ENCODE data around the gene ZMYND11. TPM values are rescaled to one million over a fixed set of nuclear protein-coding genes. Genes with fewer than 3 reads are reported as not detected.

ZMYND11 gene
- total and polyA plus RNA-seq, 7 donors: 21.5 to 138 (median 112) TPM

DNA sequence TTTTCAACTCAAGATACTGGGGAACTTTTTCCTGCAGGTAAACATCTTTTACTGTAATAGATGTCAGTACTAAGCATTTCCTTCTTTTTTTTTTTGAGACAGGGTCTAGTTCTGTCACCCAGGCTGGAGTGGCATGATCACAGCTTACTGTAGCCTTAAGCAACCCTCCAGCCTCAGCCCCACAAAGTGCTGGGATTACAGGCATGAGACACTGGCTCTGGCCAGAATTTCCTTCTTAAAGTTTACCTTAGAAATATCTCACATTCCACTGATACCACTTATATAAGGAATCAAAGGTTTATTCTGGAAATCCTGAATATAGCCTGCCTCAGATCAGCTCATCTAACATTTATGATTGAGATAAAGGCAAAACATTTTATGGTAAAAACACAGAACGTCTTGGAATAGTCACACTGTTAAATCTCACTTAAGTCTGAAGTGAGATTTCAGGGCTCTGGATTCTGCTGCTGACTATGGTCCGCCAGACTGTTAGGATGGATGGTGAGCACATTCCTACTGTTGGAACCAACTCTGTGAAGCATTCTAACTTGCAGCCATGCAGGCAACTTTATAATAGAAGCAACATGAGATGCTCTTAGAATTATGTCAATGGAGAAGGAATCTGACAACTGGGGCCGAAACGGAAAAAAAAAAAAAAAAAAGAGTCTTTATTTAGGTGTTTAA is 151.9 kb downstream of the ZMYND11 start:
- H3K27ac ChIP-seq: peak overlapping the region in 2 of 4 donors; percentile 20 to 37
- 82 to 90% methylated on average over 4 of the region's 4 CpGs for WGBS, 2 donors
- no peaks in the 10 kb centered on the region for H3K9me3 ChIP-seq
- H3K27me3 ChIP-seq: no peaks in the 10 kb centered on the region
- TF ChIP-seq POLR2AphosphoS5 (IDR thresholded peaks at IDR 0.05): no peak
- TF ChIP-seq POLR2A (IDR thresholded peaks at IDR 0.05): no peak
- no peak for TF ChIP-seq EP300 (IDR thresholded peaks at IDR 0.05)
- TF ChIP-seq, protein P1, sequence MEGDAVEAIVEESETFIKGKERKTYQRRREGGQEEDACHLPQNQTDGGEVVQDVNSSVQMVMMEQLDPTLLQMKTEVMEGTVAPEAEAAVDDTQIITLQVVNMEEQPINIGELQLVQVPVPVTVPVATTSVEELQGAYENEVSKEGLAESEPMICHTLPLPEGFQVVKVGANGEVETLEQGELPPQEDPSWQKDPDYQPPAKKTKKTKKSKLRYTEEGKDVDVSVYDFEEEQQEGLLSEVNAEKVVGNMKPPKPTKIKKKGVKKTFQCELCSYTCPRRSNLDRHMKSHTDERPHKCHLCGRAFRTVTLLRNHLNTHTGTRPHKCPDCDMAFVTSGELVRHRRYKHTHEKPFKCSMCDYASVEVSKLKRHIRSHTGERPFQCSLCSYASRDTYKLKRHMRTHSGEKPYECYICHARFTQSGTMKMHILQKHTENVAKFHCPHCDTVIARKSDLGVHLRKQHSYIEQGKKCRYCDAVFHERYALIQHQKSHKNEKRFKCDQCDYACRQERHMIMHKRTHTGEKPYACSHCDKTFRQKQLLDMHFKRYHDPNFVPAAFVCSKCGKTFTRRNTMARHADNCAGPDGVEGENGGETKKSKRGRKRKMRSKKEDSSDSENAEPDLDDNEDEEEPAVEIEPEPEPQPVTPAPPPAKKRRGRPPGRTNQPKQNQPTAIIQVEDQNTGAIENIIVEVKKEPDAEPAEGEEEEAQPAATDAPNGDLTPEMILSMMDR (IDR thresholded peaks at IDR 0.05): no peak
- H3K36me3 ChIP-seq: peaks cover 29 to 91% (median 36%) of the 10 kb centered on the region in 4 donors
- no peak overlapping the region for H3K4me3 ChIP-seq
- no peak for DNase-seq
- peaks cover 0 to 16% (median 4%) of the 10 kb centered on the region in 4 donors for H3K4me1 ChIP-seq
- intact Hi-C loops (cut with DNase I): no loop called here

- DNase-seq: no peak
- intact Hi-C loops (cut with DNase I): no loop called here
- H3K27ac ChIP-seq: peak overlapping the region in 2 of 4 donors; percentile 20 to 37
- TF ChIP-seq, protein P1 (IDR thresholded peaks at IDR 0.05): peak in 1 of 4 experiments; percentile 27
- TF ChIP-seq POLR2AphosphoS5 (IDR thresholded peaks at IDR 0.05): no peak
- no peaks in the 10 kb centered on the region for H3K27me3 ChIP-seq
- no peaks in the 10 kb centered on the region for H3K9me3 ChIP-seq
- H3K36me3 ChIP-seq: peaks cover 26 to 86% (median 31%) of the 10 kb centered on the region in 4 donors
- WGBS, 2 donors: 97 to 98% methylated on average over 4 of the region's 4 CpGs
- peaks cover 0 to 11% (median 4%) of the 10 kb centered on the region in 4 donors for H3K4me1 ChIP-seq
- H3K4me3 ChIP-seq: no peak overlapping the region
These were observed 152.6 kb downstream of the ZMYND11 start for GRCh38 chr10:287814-288213.

DNA sequence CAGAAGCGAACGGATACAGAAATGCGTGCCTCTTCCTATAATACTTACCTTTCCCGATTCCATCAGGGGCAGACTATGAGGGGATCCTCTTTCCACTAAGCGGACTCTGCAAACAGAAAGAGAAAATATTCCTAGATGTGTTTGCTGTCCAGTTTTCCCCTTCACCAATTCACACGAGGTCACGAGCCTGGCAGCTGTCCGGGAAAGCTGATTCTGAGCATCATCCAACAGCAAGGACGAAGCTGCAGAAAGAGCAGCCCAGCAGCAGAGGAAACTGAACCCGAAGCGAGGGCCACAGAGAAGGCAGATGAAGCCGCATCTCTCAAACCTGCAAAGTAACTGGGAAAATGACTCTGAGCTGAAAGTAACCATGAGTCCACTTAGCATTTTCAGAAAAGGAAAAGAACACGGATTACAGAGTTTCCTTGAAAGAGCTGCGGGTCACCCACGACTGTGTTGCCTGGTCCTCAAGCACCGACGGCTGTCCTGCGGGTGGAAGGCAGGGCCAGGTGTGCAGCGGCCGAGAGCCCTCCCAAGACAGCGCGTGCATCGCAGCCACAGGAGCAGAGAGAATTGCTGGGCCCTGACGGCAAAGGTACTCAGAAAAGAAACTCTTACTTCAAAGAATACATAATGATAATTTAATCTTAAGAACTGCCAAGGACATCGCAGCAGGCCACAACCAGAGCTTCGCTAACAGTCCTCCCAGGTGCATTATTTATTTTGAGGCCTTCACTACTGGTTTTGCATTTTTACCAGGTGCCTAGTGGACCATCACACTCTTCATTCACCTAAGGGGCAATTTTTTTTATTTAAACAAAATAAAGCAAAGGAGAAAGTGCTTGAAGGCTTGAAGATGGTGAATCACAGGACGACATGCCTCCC is 153.3 kb downstream of the ZMYND11 start:
- no peak for TF ChIP-seq POLR2A (IDR thresholded peaks at IDR 0.05)
- no peak for TF ChIP-seq POLR2AphosphoS5 (IDR thresholded peaks at IDR 0.05)
- TF ChIP-seq, protein P1 (IDR thresholded peaks at IDR 0.05): no peak
- no peak overlapping the region for H3K27ac ChIP-seq
- H3K4me3 ChIP-seq: no peak overlapping the region
- peaks cover 0 to 11% (median 4%) of the 10 kb centered on the region in 4 donors for H3K4me1 ChIP-seq
- H3K9me3 ChIP-seq: no peaks in the 10 kb centered on the region
- H3K27me3 ChIP-seq: no peaks in the 10 kb centered on the region
- 90 to 93% methylated on average over 27 of the region's 27 CpGs for WGBS, 2 donors
- intact Hi-C loops (cut with DNase I): no loop called here
- DNase-seq: no peak
- peaks cover 21 to 79% (median 24%) of the 10 kb centered on the region in 4 donors for H3K36me3 ChIP-seq

DNA sequence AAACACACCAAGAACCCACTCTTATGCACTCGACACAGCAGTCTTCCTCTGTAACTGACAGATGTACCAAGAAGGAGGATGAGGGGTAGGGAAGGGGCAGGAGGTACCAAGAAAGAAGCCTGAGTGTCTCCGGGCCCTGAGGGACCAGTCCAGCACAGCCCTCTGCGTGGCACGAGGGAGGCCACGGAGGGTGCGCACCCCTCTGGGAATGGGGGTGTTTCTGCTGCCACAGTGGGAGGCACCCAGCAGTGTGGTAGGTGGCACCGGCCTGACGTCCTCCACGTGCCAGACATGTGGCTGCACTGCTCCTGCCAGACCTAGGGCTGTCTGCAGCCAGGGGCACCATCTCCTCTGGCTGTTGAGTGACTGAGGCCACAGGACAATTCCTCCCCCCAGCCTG is 154.3 kb downstream of the ZMYND11 start:
- 94 to 96% methylated on average over 9 of the region's 9 CpGs for WGBS, 2 donors
- TF ChIP-seq POLR2AphosphoS5 (IDR thresholded peaks at IDR 0.05) (no peak), EP300 (IDR thresholded peaks at IDR 0.05) (no peak), POLR2A (IDR thresholded peaks at IDR 0.05) (no peak)
- TF ChIP-seq, protein P1 (IDR thresholded peaks at IDR 0.05): no peak
- no peak overlapping the region for H3K4me3 ChIP-seq
- intact Hi-C loops (cut with DNase I): no loop called here
- DNase-seq: no peak
- no peaks in the 10 kb centered on the region for H3K9me3 ChIP-seq
- H3K27me3 ChIP-seq: no peaks in the 10 kb centered on the region
- no peak overlapping the region for H3K27ac ChIP-seq
- peaks cover 17 to 69% (median 21%) of the 10 kb centered on the region in 4 donors for H3K36me3 ChIP-seq
- peaks cover 0 to 11% (median 4%) of the 10 kb centered on the region in 4 donors for H3K4me1 ChIP-seq

Measured in sigmoid colon (tissue), 7 donors.